ENCODE measurements around the gene APEH. TPM values are rescaled to one million over a fixed set of nuclear protein-coding genes. Genes with fewer than 3 reads are reported as not detected.
A peak's percentile ranks its signal among the peaks of the same experiment; 100 is the strongest.

APEH gene
- total RNA-seq, 4 donors from 2014 or later: 35.3 to 78.7 (median 61.4) TPM

- Histone ChIP-seq H3K27ac (no peak overlapping the region), H3K4me3 (no peak overlapping the region), H3K9me3 (no peaks in the 10 kb centered on the region), H3K4me1 (no peaks in the 10 kb centered on the region), H3K27me3 (no peaks in the 10 kb centered on the region), H3K36me3 (no peaks in the 10 kb centered on the region)
- no peak for DNase-seq
- intact Hi-C loops (cut with DNase I; ENCODE audit: low total_unique reads): no loop called here
- no peak for TF ChIP-seq CTCF (IDR thresholded peaks at IDR 0.05)
- no peak for TF ChIP-seq POLR2A (IDR thresholded peaks at IDR 0.05)
These were observed 25.3 kb downstream of the APEH start for GRCh38 chr3:49699281-49699979.

- no peak overlapping the region for H3K4me3 ChIP-seq
- H3K27me3 ChIP-seq: no peaks in the 10 kb centered on the region
- H3K36me3 ChIP-seq: no peaks in the 10 kb centered on the region
- no peak overlapping the region for H3K27ac ChIP-seq
- intact Hi-C loops (cut with DNase I; ENCODE audit: low total_unique reads): loop anchor here (10.0 kb wide), 1 partner anchor 135 kb away; no protein-coding TSS in a partner anchor
- DNase-seq: no peak
- H3K9me3 ChIP-seq: no peaks in the 10 kb centered on the region
- no peak for TF ChIP-seq POLR2A (IDR thresholded peaks at IDR 0.05)
- TF ChIP-seq CTCF (IDR thresholded peaks at IDR 0.05): no peak
- H3K4me1 ChIP-seq: no peaks in the 10 kb centered on the region
These were observed 25.9 kb downstream of the APEH start for GRCh38 chr3:49700014-49700413.

GRCh38 chr3:49700453-49701128 is 26.4 kb downstream of the APEH start:
- intact Hi-C loops (cut with DNase I; ENCODE audit: low total_unique reads): loop anchor here (10.0 kb wide), 1 partner anchor 134 kb away; no protein-coding TSS in a partner anchor
- TF ChIP-seq CTCF (IDR thresholded peaks at IDR 0.05) (no peak), POLR2A (IDR thresholded peaks at IDR 0.05) (no peak)
- Histone ChIP-seq H3K27ac (no peak overlapping the region), H3K9me3 (no peaks in the 10 kb centered on the region), H3K4me3 (no peak overlapping the region), H3K4me1 (no peaks in the 10 kb centered on the region), H3K27me3 (no peaks in the 10 kb centered on the region), H3K36me3 (no peaks in the 10 kb centered on the region)
- DNase-seq: no peak

- intact Hi-C loops (cut with DNase I; ENCODE audit: low total_unique reads): loop anchor here (10.0 kb wide), 1 partner anchor 133 kb away; no protein-coding TSS in a partner anchor
- peak in 1 of 4 experiments; percentile 8 for TF ChIP-seq CTCF (IDR thresholded peaks at IDR 0.05)
- TF ChIP-seq POLR2A (IDR thresholded peaks at IDR 0.05): no peak
- Histone ChIP-seq H3K4me3 (no peak overlapping the region), H3K9me3 (no peaks in the 10 kb centered on the region), H3K27me3 (no peaks in the 10 kb centered on the region), H3K27ac (no peak overlapping the region), H3K4me1 (no peaks in the 10 kb centered on the region), H3K36me3 (no peaks in the 10 kb centered on the region)
- no peak for DNase-seq
These were observed 27.4 kb downstream of the APEH start for GRCh38 chr3:49701388-49702077.
